HCT116 (cell line): ENCODE data around the gene ZNF880. TPM values are rescaled to one million over a fixed set of nuclear protein-coding genes. Genes with fewer than 3 reads are reported as not detected.

Source experiments
- ATAC-seq: fragments of 200-7000 bp; cut with Tn5 transposase; 2 replicates; pipeline ENCODE4 v1.9.1; 2020; ENCODE audit warnings: mild to moderate bottlenecking, moderate library complexity
- Bru-seq: library from RNA; stranded (reverse); fragments of 400-500 nt; gene quantifications from one replicate; lab custom pipeline; 2021; lab: Mats Ljungman, UMichigan
- BruChase-seq, 2 experiments: library from RNA; stranded (reverse); fragments of 400-500 nt; gene quantifications; one replicate each; lab custom pipeline; 2021; lab: Mats Ljungman, UMichigan
- BruUV-seq: library from RNA; stranded (reverse); fragments of 400-500 nt; replicated peaks from 2 replicates; lab custom pipeline; 2021; lab: Mats Ljungman, UMichigan
- CTCF ChIA-PET: fragments of 300-600 bp; sonication (Branson Sonifier 250); formaldehyde crosslinking; loops from one replicate; lab custom pipeline; 2021; ENCODE audit warnings: antibody characterized with exemption; lab: Charles Lee
- POLR2A ChIA-PET: fragments of 300-600, 350-600 bp; sonication (Branson Sonifier 250); formaldehyde crosslinking; loops from one replicate; lab custom pipeline; 2021; ENCODE audit warnings: antibody characterized with exemption; lab: Charles Lee
- RAD21 ChIA-PET, 2 experiments: fragments of 300-600 bp; sonication (Branson Sonifier 250); formaldehyde crosslinking; loops; one replicate each; lab custom pipeline; 2023; ENCODE audit warnings: low total read pairs in 2 of 2; ENCODE audit not compliant: uncharacterized antibody in 2 of 2, unreplicated experiment in 2 of 2, low non-redundant PET in 1 of 2; lab: Charles Lee
- DNase-seq: peaks from one replicate; pipeline ENCODE4 v3.0.0-alpha.2; 2010; ENCODE audit warnings: low read depth, low spot score
- H2AFZ ChIP-seq: fragments of 200-600 bp; shearing (Covaris generic), sonication (generic); 2 replicates; pipeline ENCODE4 v1.6.1; 2017; ENCODE audit warnings: low read depth, mixed run types, mixed read lengths, antibody characterized with exemption, low read length; ENCODE audit not compliant: poor library complexity, severe bottlenecking
- H3K27ac ChIP-seq: 2 replicates; pipeline ENCODE4 v1.5.1; 2012; ENCODE audit warnings: low read depth, low read length
- H3K27me3 ChIP-seq: fragments of 200-600 bp; sonication (generic); 2 replicates; pipeline ENCODE4 v1.6.1; 2016; ENCODE audit warnings: mixed run types, low read length, mixed read lengths; ENCODE audit not compliant: insufficient read depth
- H3K36me3 ChIP-seq, 2 experiments: fragments of 200-500 bp in 1 of 2; fragments of 200-600 bp in 1 of 2; sonication (Bioruptor generic) in 1 of 2; sonication (generic) in 1 of 2; 2 replicates each; pipeline versions ENCODE4 v1.5.1 to v1.6.1; 2014 to 2016; ENCODE audit warnings: low read length in 2 of 2, inconsistent platforms in 1 of 2, mixed read lengths in 1 of 2, mixed run types in 1 of 2; ENCODE audit not compliant: insufficient read depth in 2 of 2, control insufficient read depth in 1 of 2
- H3K4me1 ChIP-seq, 2 experiments: fragments of 200-600 bp in 1 of 2; sonication (generic) in 1 of 2; 2 replicates each; pipeline versions ENCODE4 v1.5.1 to v1.6.1; 2012 to 2017; ENCODE audit warnings: low read length in 2 of 2, inconsistent platforms in 1 of 2, mild to moderate bottlenecking in 1 of 2, mixed read lengths in 1 of 2, mixed run types in 1 of 2, moderate library complexity in 1 of 2; ENCODE audit not compliant: insufficient read depth in 2 of 2, control insufficient read depth in 1 of 2
- H3K4me2 ChIP-seq: fragments of 200-600 bp; sonication (generic); 2 replicates; pipeline ENCODE4 v1.6.1; 2017; ENCODE audit warnings: mixed run types, low read length, mixed read lengths
- H3K4me3 ChIP-seq, 2 experiments: fragments of 200-600 bp in 1 of 2; sonication (generic) in 1 of 2; replicated peaks in 1 of 2; 2 replicates each; pipeline ENCODE4 v1.5.1; 2011 to 2016; ENCODE audit warnings: low read length in 2 of 2, control low read depth in 1 of 2, low read depth in 1 of 2, mild to moderate bottlenecking in 1 of 2, mixed read lengths in 1 of 2, mixed run types in 1 of 2
- H3K79me2 ChIP-seq: fragments of 200-600 bp; sonication (generic); 2 replicates; pipeline ENCODE4 v1.6.1; 2017; ENCODE audit warnings: mild to moderate bottlenecking, mixed run types, low read length, moderate library complexity, mixed read lengths; ENCODE audit not compliant: insufficient read depth
- H3K9ac ChIP-seq: fragments of 200-600 bp; sonication (generic); 2 replicates; pipeline ENCODE4 v1.6.1; 2016; ENCODE audit warnings: low read length, mixed read lengths
- H3K9me2 ChIP-seq: fragments of 200-600 bp; sonication (generic), shearing (Covaris generic); 2 replicates; pipeline ENCODE4 v1.6.1; 2017; ENCODE audit warnings: mixed run types, mild to moderate bottlenecking, moderate library complexity; ENCODE audit not compliant: insufficient read depth
- H3K9me3 ChIP-seq, 2 experiments: fragments of 200-500 bp in 1 of 2; fragments of 200-600 bp in 1 of 2; sonication (Bioruptor generic) in 1 of 2; sonication (generic) in 1 of 2; 2 replicates each; pipeline ENCODE4 v1.6.1; 2014 to 2017; ENCODE audit warnings: low read length in 2 of 2, mixed read lengths in 2 of 2, inconsistent platforms in 1 of 2, low read depth in 1 of 2, mild to moderate bottlenecking in 1 of 2, mixed run types in 1 of 2, moderate library complexity in 1 of 2; ENCODE audit not compliant: control insufficient read depth in 1 of 2, insufficient read depth in 1 of 2
- H4K20me1 ChIP-seq: fragments of 200-600 bp; sonication (generic), shearing (Covaris generic); 2 replicates; pipeline ENCODE4 v1.6.1; 2017; ENCODE audit warnings: mixed run types, mild to moderate bottlenecking, moderate library complexity; ENCODE audit not compliant: insufficient read depth
- ATF3 ChIP-seq: IDR thresholded peaks from 2 replicates; pipeline ENCODE4 v1.6.1; 2012
- CBX3 ChIP-seq: IDR thresholded peaks from 2 replicates; pipeline ENCODE4 v1.6.1; 2012; ENCODE audit warnings: low read depth
- EGR1 ChIP-seq: IDR thresholded peaks from 2 replicates; pipeline ENCODE4 v1.6.1; 2012; ENCODE audit warnings: low read depth
- ELF1 ChIP-seq: IDR thresholded peaks from 2 replicates; pipeline ENCODE4 v1.6.1; 2012; ENCODE audit warnings: low read depth, borderline replicate concordance
- EZH2 ChIP-seq: fragments of 200-600 bp; sonication (generic); IDR thresholded peaks from 2 replicates; pipeline ENCODE4 v1.6.1; 2017; ENCODE audit warnings: antibody characterized with exemption, mixed run types
- EZH2phosphoT487 ChIP-seq: fragments of 200-600 bp; IDR thresholded peaks from 2 replicates; pipeline ENCODE4 v1.6.1; 2018; ENCODE audit warnings: antibody characterized with exemption, borderline replicate concordance
- FOSL1 ChIP-seq: IDR thresholded peaks from 2 replicates; pipeline ENCODE4 v1.6.1; 2012; ENCODE audit warnings: low read depth
- JUND ChIP-seq: IDR thresholded peaks from 2 replicates; pipeline ENCODE4 v1.6.1; 2012
- POLR2A ChIP-seq: IDR thresholded peaks from 2 replicates; pipeline ENCODE4 v1.7.0; 2011; ENCODE audit warnings: borderline replicate concordance; ENCODE audit not compliant: insufficient read depth, insufficient read length; ENCODE audit errors: extremely low read depth
- POLR2AphosphoS5 ChIP-seq: IDR thresholded peaks from 2 replicates; pipeline ENCODE4 v1.6.1; 2011; ENCODE audit warnings: mild to moderate bottlenecking, low read depth, low read length, moderate library complexity
- RAD21 ChIP-seq: IDR thresholded peaks from 2 replicates; pipeline ENCODE4 v1.6.1; 2012; ENCODE audit warnings: low read depth, mild to moderate bottlenecking
- REST ChIP-seq: IDR thresholded peaks from 2 replicates; pipeline ENCODE4 v1.6.1; 2012; ENCODE audit warnings: low read depth
- SIN3A ChIP-seq: IDR thresholded peaks from 2 replicates; pipeline ENCODE4 v1.6.1; 2012; ENCODE audit warnings: low read depth
- TCF7L2 ChIP-seq: IDR thresholded peaks from 2 replicates; pipeline ENCODE4 v1.7.0; 2011; ENCODE audit warnings: borderline replicate concordance, inconsistent platforms; ENCODE audit not compliant: insufficient read depth, insufficient read length; ENCODE audit errors: extremely low read depth
- ZBTB33 ChIP-seq: IDR thresholded peaks from 2 replicates; pipeline ENCODE4 v1.6.1; 2011; ENCODE audit warnings: mild to moderate bottlenecking, low read length, moderate library complexity; ENCODE audit not compliant: insufficient replicate concordance; ENCODE audit errors: extremely low read depth
- ZNF274 ChIP-seq: fragments of 200-500 bp; sonication (Bioruptor generic); IDR thresholded peaks from 2 replicates; pipeline ENCODE4 v1.6.1; 2014; ENCODE audit warnings: mild to moderate bottlenecking, low read depth, low read length, inconsistent platforms
- intact Hi-C: fragments of 100-400 bp; cut with micrococcal nuclease; formaldehyde crosslinking; loops from 2 replicates; pipeline ENCODE4 v1.10.0; 2022
- long read RNA-seq: library from polyadenylated mRNA; unstranded; transcript quantifications from one replicate; pipeline ENCODE4 v2.0.0, GENCODE V29; 2021; ENCODE audit not compliant: unreplicated experiment
- polyA plus RNA-seq: library from polyadenylated mRNA; unstranded; fragments of >200 nt; gene quantifications from 2 replicates; pipeline ENCODE4 v1.2.1, GENCODE V29; 2012; ENCODE audit warnings: missing spikeins
- total RNA-seq: library from RNA; stranded (reverse); gene quantifications from one replicate; pipeline ENCODE4 v1.2.1, GENCODE V29; 2021; ENCODE audit not compliant: unreplicated experiment

ZNF880 gene
- total RNA-seq (not detected), Bru-seq, nascent RNA (not detected), BruChase-seq, experiment 1, labeled RNA remaining after a 6-hour chase (percentile 9 among the genes with signal in this experiment), BruChase-seq, experiment 2, labeled RNA remaining after a 2-hour chase (percentile 8 among the genes with signal in this experiment)
- polyA plus RNA-seq = not detected in 2 replicates
- long read RNA-seq = 0 reads

- Histone ChIP-seq H3K27me3 (no peaks in the 10 kb centered on the region), H3K9me3 (peaks cover 16 to 19% of the 10 kb centered on the region in 2 experiments; a peak in 2 of 4 replicates), H3K79me2 (no peaks in the 10 kb centered on the region), H3K4me3 (no peak within 1 kb of the TSS), H4K20me1 (no peaks in the 10 kb centered on the region), H3K4me1 (no peaks in the 10 kb centered on the region), H3K9ac (no peak within 1 kb of the TSS), H3K36me3 (no peaks in the 10 kb centered on the region), H3K27ac (no peak within 1 kb of the TSS), H3K9me2 (no peaks in the 10 kb centered on the region), H3K4me2 (no peak within 1 kb of the TSS), H2AFZ (no peak within 1 kb of the TSS)
- RAD21 ChIA-PET = no interaction called here
- intact Hi-C loops = no loop called here
- POLR2A ChIA-PET = no interaction called here
- TF ChIP-seq JUND (no peak), SIN3A (no peak), POLR2A (no peak), ZNF274 (no peak), EZH2 (no peak), ZBTB33 (no peak), RAD21 (no peak), CBX3 (no peak), REST (no peak), EZH2phosphoT487 (no peak), ATF3 (no peak), POLR2AphosphoS5 (no peak), EGR1 (no peak), FOSL1 (no peak), TCF7L2 (no peak), ELF1 (no peak)
- DNase-seq (no peak), ATAC-seq (no peak)
- BruUV-seq = no TSS peak
- CTCF ChIA-PET = no interaction called here
These were observed at the start of gene ZNF880 for GRCh38 chr19:52369559-52370340. Gene ZNF880, plus strand, starts transcription at chr19:52369923. Its CDS starts 43 bp downstream, at chr19:52369966.
